ENCODE data around the gene ZDHHC5.
"Not testable (repeated sequence)": the region's sequence is repeated elsewhere in the genome, so short reads cannot be mapped to it uniquely, and the experiment has no call there.

Gene ZDHHC5

GRCh38 chr11:57663975-57664374, 3.9 kb upstream of the ZDHHC5 start:
- no peak for DNase-seq
- TF ChIP-seq POLR2A (IDR thresholded peaks at IDR 0.05; ENCODE audit: low read length) (no peak), GATA1 (IDR thresholded peaks at IDR 0.05; ENCODE audit: low read depth, low read length) (no peak)

DNA sequence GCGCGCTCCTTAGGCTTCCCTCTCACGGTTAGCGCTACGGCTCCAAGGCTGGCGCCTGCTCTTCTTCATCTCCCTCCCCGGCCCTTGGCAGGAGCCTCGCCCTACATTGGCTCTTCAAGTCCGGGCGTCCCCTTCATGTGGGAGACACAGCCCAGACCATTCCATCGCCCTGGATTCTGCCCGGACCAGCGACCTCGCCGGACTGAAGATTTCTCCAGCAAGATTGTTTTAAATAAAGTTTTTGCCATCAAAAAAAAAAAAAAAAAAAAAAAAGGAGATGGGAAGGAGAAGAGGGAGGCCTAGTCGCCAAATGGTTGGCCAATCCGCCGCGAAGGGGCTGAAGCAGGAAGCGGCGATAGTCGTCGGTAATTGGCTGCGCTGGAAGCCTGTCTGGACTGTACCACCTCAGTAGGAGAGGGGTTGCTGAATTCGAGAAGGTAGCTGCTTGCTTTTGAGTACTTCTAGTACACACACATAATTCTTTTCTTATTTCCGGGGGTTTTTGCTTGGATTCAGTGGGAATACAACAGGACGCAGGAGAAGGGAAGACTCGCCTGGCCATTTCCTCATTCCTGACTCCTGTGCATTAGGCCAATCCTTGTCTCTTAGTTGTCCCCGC, 688 bp upstream of the ZDHHC5 start:
- TF ChIP-seq POLR2A (IDR thresholded peaks at IDR 0.05; ENCODE audit: low read length) (no peak), GATA1 (IDR thresholded peaks at IDR 0.05; ENCODE audit: low read depth, low read length) (no peak)
- peak; percentile 99 to 100 for DNase-seq

GRCh38 chr11:57668434-57668782, 494 bp downstream of the ZDHHC5 start:
- DNase-seq, result peak in 1 of 2 experiments; percentile 66
- no peak for TF ChIP-seq POLR2A (IDR thresholded peaks at IDR 0.05; ENCODE audit: low read length)
- no peak for TF ChIP-seq GATA1 (IDR thresholded peaks at IDR 0.05; ENCODE audit: low read depth, low read length)

GRCh38 chr11:57674251-57674650, 6.3 kb downstream of the ZDHHC5 start:
- DNase-seq, result no peak
- TF ChIP-seq GATA1 (IDR thresholded peaks at IDR 0.05; ENCODE audit: low read depth, low read length) (no peak), POLR2A (IDR thresholded peaks at IDR 0.05; ENCODE audit: low read length) (no peak)

GRCh38 chr11:57675176-57675941, 7.4 kb downstream of the ZDHHC5 start:
- no peak for DNase-seq
- TF ChIP-seq POLR2A (IDR thresholded peaks at IDR 0.05; ENCODE audit: low read length) (no peak), GATA1 (IDR thresholded peaks at IDR 0.05; ENCODE audit: low read depth, low read length) (no peak)

DNA sequence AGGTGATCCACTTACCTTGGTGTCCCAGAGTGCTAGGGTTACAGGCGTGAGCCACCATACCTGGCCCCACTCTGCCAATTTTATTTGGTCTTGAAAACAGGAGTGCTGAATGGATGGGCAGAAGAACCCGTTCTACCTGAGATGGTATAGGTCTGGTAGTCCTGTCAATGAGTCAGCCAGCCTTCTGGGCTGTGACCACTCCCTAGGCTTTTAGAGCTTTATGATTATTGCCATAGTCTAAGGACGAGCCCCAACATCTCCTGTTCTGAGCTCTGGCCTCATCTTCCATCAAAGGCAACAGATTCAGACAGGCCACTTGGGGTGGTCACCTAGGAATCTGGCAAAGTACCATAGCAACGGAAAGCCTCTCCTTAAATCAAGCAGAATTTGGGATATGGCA, 11.5 kb downstream of the ZDHHC5 start:
- DNase-seq, result no peak
- TF ChIP-seq GATA1 (IDR thresholded peaks at IDR 0.05; ENCODE audit: low read depth, low read length), result no peak
- TF ChIP-seq POLR2A (IDR thresholded peaks at IDR 0.05; ENCODE audit: low read length), result no peak

GRCh38 chr11:57680552-57680874, 12.6 kb downstream of the ZDHHC5 start:
- peak; percentile 16 to 51 for DNase-seq
- TF ChIP-seq GATA1 (IDR thresholded peaks at IDR 0.05; ENCODE audit: low read depth, low read length) (no peak), POLR2A (IDR thresholded peaks at IDR 0.05; ENCODE audit: low read length) (no peak)

- DNase-seq, result peak; percentile 30 to 62
These were observed 13.3 kb downstream of the ZDHHC5 start for GRCh38 chr11:57681168-57681567.

DNA sequence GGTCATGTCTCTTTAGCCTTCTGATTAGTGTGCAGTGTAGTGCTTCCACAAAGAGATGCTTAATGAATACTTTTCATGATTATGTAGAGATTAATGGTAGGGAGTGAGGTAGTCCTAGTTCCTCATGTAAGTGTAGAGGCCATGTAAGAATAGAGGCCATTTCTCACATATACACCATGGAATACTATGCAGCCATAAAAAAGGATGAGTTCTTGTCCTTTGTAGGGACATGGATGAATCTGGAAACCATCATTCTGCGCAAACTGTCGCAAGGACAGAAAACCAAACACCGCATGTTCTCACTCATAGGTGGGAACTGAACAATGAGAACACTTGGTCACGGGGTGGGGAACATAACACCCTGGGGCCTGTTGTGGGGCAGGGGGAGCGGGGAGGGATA, 22.6 kb downstream of the ZDHHC5 start:
- DNase-seq, result not testable (repeated sequence)

More at GRCh38 chr11:57681168-57681567, 13.3 kb downstream of the ZDHHC5 start:
- TF ChIP-seq POLR2A (IDR thresholded peaks at IDR 0.05; ENCODE audit: low read length), result no peak
- TF ChIP-seq GATA1 (IDR thresholded peaks at IDR 0.05; ENCODE audit: low read depth, low read length), result no peak

DNA sequence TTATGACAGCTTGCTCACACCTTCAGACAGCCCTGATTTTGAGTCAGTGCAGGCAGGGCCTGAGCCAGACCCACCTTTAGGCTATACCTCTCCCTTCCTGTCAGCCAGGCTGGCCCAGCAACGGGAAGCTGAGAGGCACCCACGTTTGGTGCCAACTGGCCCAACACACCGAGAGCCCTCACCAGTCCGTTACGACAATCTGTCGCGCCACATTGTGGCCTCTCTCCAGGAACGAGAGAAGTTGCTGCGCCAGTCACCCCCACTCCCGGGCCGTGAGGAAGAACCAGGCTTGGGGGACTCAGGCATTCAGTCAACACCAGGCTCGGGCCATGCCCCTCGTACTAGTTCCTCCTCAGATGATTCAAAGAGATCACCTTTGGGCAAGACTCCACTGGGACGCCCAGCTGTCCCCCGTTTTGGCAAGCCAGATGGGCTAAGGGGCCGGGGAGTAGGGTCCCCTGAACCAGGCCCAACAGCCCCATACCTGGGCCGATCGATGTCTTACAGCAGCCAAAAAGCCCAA, 31.0 kb downstream of the ZDHHC5 start:
- no peak for DNase-seq
- TF ChIP-seq POLR2A (IDR thresholded peaks at IDR 0.05; ENCODE audit: low read length) (no peak), GATA1 (IDR thresholded peaks at IDR 0.05; ENCODE audit: low read depth, low read length) (no peak)

- TF ChIP-seq POLR2A (IDR thresholded peaks at IDR 0.05; ENCODE audit: low read length) (no peak), GATA1 (IDR thresholded peaks at IDR 0.05; ENCODE audit: low read depth, low read length) (no peak)
- DNase-seq, result no peak
These were observed 31.9 kb downstream of the ZDHHC5 start for GRCh38 chr11:57699813-57700212.

GRCh38 chr11:57700425-57700824, 32.5 kb downstream of the ZDHHC5 start:
- no peak for DNase-seq

DNA sequence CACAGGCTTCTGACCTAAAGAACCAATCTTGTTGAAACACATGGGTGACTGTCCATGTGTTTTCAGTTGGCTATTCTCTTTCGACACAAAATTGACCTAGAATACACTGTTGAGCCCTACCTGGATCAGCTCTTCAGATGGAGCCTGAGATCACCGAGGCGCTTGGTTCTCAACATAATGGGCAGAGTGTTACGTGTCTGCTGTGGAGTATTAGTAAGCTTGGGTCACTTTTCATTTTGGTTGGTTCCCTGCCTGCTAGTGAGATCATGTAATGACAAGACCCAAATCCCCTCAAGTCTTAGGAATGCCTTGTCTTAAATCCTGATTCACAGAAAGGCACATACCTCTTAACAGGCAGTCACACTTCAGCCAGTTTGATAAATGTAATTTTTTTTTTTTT, 35.4 kb downstream of the ZDHHC5 start:
- DNase-seq, result no peak
- TF ChIP-seq GATA1 (IDR thresholded peaks at IDR 0.05; ENCODE audit: low read depth, low read length), result no peak
- TF ChIP-seq POLR2A (IDR thresholded peaks at IDR 0.05; ENCODE audit: low read length), result no peak

More at GRCh38 chr11:57700425-57700824, 32.5 kb downstream of the ZDHHC5 start:
- TF ChIP-seq POLR2A (IDR thresholded peaks at IDR 0.05; ENCODE audit: low read length) (no peak), GATA1 (IDR thresholded peaks at IDR 0.05; ENCODE audit: low read depth, low read length) (no peak)

DNA sequence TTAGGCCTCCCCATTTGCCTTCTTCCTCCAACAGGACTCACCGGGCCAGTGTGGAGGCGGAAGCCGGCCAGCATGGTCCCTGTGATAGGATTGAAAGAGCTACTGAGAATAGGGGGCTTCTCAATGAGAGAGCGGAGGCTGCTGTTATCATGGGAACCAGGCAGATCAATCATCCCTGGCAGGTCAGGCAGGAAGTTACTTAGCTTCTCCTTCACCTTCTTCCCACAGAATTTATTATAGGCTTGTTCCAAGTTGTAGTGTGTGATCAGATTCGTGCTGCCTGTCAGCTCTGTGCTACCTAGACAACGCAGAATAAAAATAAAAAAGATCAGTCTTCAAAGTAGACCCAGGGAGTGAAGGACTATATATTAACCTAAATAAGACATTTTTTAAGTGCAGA, 37.0 kb downstream of the ZDHHC5 start:
- TF ChIP-seq POLR2A (IDR thresholded peaks at IDR 0.05; ENCODE audit: low read length) (no peak), GATA1 (IDR thresholded peaks at IDR 0.05; ENCODE audit: low read depth, low read length) (no peak)
- DNase-seq, result no peak

- DNase-seq, result not testable (repeated sequence)
These were observed 37.5 kb downstream of the ZDHHC5 start for GRCh38 chr11:57705432-57705831.

Data from erythroblast (primary cell).